CD4-positive, alpha-beta T cell treated with Interleukin-6 for 4 hours (primary cell): Measurements from ENCODE around the gene BRINP1.
"Not testable (repeated sequence)": the region's sequence is repeated elsewhere in the genome, so short reads cannot be mapped to it uniquely, and the experiment has no call there.

Source experiments
- DNase-seq: peaks from one replicate; pipeline ENCODE4 v3.0.0-alpha.2; 2020; ENCODE audit warnings: mixed read lengths

The BRINP1 gene

DNA sequence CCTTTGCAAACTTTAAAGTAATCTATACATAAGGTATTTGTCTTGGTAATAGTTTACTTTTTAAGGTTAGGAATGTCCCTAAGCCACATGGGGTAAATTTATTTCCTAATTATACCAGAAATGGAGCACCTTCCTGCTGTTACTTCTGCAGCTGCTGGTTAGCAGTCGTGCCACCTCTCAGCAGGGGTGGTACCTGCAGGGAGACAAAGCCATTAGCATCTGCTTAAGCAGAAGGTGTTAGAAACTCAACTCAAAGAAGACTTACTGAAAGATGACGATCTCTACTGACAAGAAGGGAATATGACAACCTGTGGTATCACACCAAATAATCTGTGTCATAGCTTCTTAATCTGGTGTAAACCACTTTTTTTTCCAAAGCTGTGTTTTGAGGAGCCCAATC lies 173.7 kb downstream of the BRINP1 start:
- no peak for DNase-seq

DNA sequence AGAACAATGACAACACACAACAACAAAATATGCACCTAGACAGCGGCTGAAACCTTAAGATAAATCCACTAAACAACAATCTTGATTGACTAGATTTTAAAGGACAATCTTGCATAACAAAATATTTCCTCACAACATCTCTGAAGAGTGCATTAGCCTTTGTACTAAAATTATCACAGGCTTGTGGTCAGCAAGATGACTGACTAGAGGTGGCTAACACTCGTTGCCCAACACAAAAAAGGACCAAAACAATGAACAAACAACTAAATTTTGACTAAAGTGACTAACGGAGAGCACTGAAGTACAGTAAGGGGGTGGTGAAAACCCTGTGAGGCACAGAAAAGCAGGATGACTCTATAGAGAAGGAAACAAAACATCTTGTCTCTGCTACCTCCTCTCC lies 183.9 kb downstream of the BRINP1 start:
- DNase-seq, result no peak

DNA sequence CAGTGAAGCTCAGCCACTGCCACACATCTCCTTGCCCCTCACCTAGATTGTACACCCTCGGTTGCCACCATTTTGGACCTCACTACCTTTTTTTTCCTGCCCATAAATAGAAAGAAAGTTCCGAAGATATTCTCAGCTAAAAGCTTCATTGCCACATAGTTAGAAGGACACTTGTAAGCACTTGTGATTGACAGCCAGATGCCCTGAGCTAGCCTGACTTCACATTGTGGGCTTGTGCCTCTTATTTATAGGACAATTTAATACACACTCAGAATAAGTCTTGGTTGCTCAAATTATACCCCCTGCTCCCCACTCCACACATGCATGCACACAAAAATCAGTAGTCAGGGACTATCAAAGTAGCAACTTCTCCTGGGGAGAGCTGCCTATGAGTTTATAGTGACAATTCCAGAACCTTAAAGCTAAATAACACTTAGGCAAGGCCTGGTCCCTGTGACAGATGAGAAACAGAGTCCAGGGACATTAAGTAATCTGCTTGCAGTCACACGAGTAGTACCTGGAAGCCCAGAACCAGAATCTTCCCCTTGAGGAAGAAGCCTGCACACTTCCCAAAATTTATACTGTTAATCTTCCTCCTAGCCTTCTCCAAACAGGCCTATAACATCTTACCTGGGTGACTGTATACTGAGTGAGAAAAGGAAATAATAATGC lies 184.8 kb downstream of the BRINP1 start:
- DNase-seq, result no peak

DNA sequence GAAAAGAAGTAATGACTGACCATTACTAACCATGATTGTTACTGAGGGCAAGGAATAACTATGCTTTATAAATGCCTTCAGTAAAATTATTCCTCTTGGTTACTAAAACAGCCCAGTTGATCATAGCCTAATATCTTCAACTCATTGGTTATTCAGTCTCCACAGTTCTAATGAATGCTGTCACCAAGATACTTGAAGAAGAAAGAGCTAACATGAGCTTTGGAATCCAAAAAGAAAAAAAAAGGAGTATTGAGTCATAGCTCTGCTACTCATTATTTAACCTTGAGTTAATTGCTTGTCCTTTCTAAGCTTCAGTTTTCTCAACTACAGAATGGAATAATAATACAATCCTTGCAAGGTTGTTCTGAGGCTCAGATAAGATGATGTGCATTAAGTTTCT lies 187.7 kb downstream of the BRINP1 start:
- no peak for DNase-seq

DNA sequence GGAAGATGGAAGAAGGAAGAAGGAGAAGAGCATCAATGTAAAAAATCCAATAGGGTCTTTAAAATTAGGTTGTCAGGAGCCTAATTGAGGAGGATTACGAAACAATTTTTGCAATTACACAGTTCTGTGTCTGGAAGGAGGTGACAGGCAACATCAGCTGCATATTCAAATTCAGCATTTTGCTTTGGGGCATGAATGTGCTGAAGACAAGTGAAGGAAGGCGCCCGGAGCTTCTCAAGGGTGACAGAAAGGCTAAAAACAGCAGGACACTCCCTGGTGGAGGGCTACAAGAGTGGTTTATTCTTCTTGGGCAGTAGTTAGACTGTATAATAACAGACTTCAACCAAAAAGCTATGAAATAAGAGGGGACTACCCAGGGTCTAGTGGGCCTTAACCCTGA lies 188.3 kb downstream of the BRINP1 start:
- DNase-seq, result no peak

DNA sequence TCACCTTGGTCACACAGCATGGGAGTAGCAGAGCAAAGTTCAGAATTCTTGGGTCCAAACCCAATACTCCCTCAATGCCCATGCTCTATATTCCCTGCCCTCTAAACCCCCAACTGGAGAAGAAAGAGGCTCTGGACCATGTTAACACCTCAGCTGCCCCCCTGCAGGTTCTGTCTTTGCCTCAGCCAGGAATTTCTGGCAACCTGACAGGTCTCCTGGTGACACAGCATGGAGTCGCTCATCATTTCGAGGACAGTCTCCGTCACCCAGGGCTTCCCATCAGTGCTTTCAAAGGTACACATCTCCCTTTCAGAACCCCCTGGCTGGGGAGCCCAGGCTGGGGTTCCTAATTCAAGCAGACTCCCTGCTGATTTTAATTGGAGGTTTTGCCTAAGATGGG lies 189.5 kb downstream of the BRINP1 start:
- no peak for DNase-seq

DNA sequence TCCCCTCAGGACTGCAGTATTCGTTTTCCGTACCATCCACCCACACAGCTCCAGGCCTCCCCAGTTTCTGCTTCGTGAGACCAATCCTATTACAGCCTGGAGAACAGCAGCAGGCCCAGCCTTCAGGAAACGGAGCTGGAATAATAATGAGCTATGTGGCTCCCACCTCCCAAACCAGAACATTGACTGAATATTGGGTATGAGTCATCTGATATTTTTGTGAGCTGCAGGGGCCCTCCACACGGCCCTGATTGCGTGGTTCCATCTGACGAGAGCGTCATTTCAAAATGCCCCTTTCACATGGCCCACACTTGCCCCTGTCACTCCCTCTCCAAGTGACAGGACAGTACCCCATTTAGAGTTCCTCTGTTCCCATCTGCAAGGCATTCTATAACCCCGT lies 192.0 kb downstream of the BRINP1 start:
- no peak for DNase-seq

DNA sequence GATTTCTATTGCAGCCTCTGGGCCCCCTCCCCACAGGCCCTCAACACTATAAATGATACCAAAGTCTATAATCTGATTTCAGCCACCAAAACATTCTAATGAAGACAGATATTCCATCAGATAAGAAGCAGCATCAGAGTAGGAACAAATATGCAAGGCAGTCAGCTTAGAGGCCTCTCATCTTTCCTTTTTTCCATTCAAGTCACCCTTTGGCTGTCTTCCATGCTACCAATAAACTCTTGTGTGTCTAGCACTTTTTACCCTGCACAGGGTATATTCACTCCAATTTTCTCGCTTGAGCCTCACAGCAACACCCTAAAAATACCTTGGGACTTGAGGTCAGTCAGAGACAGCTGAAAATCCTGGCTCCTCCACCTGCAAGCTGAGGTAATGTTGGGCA lies 193.7 kb downstream of the BRINP1 start:
- DNase-seq, result no peak

DNA sequence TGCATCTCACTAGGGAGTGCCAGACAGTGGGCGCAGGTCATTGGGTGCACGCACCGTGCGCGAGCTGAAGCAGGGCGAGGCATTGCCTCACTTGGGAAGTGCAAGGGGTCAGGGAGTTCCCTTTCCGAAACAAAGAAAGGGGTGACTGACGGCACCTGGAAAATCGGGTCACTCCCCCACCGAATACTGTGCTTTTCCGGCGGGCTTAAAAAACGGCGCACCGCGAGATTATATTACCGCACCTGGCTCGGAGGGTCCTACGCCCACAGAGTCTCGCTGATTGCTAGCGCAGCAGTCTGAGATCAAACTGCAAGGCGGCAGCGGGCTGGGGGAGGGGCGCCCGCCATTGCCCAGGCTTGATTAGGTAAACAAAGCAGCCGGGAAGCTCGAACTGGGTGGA lies 200.0 kb downstream of the BRINP1 start:
- DNase-seq, result not testable (repeated sequence)

DNA sequence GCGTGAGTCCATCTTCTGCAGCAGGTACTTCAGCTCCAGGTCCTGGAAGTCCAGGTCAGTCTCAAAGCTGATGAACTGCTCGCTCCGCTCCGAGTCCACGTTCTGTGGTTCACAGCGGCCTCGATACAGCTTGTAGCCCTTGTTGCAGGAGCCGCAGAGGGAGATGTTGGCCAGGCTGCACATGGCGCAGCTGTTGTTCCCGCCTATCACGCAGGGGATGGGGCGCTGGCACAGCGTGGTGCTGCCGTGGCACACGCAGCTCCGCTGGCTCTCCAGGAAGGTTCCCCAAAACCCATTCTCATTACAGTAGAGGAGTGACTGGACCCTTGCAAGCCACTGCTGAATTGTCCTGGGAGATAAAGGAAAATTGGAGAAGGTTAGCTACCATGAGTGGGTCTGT lies 201.4 kb downstream of the BRINP1 start:
- DNase-seq, result no peak

DNA sequence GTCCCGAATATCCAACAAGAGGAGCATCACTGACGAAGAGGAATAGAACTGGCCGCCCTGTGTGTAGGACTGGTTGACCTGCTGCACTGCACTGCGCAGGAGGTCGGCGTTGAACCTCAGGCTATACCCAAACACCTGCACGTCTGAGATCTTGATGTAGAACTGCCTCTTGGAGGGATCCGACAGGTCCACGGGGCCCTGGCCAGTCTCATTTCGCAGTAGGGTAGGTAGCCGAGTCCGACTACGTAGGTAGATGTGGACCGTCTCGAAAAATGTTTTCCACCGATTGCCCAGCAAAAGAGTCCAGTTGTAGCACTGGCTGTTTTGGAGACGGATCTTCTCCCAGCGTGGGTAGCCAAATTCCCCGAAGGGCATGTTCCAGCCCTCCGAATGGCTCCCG lies 202.0 kb downstream of the BRINP1 start:
- no peak for DNase-seq

DNA sequence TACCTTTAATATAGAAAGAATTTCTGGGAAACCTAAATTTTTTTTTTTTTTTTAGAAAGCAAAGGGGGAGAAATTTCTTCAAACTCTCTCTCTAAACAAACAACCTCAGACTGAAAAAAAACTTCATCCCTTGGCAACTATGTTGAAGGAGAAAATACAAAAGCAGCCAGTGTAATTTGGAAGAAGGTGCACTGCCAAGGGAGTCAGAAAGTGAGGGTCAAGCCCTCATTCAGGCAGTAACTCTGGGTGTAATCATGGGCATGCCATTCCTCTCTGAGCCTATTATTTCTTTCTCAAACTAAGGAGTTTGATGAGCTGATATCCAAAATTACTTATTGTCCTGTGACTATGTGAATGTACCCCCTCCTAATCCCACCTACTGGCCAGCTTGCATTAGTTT lies 203.1 kb downstream of the BRINP1 start:
- no peak for DNase-seq

DNA sequence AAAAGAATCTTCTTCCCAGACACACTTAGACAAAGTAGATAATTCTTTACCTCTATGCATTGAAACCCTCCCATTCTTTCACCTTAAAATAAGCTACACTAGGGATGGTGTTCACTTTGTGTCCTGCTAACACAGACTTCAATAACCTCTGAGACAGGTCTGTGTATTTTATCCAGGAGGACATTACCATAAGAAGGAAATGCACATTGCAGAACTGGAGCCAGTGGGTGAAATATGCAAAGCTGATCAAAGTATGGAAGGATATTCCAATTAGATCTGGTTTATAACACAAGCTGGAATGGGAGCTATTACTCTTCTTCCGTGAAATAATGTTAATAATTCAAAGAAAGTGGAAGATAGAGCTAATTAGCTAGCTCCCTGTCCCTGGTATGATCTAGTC lies 204.1 kb downstream of the BRINP1 start:
- DNase-seq, result no peak

DNA sequence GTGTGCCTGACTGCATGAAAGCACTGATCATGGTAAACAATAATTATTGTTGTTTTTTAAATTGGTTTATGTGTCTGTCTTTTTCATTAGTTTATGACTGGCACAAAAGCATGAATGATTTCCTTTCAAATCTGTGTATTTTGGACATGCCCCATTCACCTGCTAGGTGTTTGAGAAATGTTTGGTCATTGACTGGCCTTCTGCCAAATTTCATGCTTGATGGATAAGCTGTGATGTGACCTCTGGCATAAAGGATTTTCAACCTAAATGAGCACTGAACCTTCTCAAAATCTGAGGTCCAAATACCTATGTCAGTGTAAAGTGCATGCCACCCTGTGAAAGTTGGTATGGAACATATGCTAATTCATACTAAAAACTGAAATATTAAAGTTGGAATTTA lies 204.5 kb downstream of the BRINP1 start:
- DNase-seq, result no peak

DNA sequence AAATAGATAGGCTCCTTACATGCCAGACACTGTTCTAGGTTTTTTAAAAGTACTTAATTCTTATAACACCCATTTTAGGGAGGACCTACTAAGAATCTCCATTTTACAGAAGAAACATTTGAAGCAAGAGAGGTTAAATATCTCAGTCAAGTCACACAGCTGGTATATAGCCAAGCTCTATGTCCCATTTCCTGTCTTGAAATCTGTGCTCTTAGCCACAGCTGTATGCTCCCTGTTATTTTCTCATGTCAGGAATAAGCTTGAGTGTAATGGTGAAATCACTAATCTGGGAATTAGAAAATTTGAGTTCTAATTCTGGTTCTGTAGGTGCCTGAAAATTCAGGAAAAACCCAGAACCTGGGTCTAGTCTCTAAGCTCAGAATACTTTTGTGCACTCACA lies 208.7 kb downstream of the BRINP1 start:
- DNase-seq, result no peak

DNA sequence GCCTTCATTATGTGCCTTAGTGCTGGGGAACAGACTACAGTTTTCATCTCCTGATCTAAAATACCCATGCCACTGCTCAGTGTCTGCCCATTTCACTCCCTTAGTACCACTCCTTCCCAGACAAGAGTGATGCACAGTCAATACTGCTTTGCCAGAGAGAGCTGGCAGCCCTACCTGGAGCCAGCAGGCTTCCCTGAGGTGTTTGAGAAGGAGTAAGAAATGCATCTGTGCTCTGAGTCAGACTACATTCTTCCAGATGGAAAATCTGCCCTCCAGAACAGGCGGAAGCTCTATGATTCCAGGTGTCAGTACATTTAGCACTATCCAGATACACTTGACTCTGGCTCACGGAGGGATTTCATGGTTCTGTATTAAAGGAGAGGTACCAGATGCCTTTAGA lies 209.8 kb downstream of the BRINP1 start:
- no peak for DNase-seq

DNA sequence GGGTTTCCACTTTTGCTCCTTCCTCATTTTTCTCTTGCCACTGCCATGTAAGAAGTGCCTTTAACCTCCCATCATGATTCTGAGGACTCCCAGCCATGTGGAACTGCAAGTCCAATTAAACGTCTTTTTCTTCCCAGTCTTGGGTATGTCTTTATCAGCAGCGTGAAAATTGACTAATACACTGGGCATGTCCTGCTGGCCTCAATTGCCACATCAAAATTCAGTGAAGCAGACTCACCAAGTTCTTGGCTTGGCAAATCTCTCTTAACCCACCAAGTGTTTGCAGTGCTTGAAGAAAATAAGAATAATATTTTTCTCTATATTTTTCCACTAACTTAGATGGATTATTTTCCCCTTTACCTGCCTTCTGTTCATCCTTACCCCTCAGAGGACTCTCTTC lies 212.0 kb downstream of the BRINP1 start:
- DNase-seq, result no peak

DNA sequence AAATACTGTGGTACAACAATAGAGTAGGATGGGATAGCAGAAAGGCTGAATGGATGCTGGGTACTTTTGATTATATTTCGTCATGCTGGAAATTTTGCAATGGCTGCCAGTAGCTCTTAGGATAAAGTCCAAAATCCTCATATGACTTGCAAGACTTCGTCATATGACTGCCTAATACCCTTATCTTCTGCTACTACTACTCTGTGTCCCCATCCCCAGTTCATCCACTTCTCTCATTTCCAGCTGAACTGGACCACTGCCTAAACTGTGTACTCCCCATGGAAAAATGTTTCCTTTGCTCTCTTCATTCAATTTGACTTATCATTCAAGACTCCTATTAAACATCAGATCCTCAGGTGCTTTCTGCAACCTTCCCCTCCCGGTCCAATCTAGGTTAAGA lies 212.9 kb downstream of the BRINP1 start:
- DNase-seq, result no peak

DNA sequence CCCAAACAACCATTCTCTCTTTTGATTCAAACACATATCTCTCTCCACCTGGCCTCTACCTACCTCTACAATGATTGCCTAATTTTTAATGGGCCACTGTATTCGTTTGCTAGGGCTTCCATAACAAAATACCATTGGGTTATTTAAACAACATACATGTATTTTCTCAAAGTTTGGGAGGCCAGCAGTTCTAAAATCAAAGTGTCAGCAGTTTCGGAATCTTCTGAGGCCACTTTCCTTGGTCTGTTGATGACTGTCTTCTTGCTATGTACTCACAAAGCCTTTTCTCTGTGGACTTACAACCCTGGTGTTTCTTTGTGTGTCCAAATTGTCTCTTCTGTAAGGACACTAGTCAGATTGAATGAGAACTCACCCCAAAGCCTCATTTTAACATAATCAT lies 214.7 kb downstream of the BRINP1 start:
- no peak for DNase-seq

DNA sequence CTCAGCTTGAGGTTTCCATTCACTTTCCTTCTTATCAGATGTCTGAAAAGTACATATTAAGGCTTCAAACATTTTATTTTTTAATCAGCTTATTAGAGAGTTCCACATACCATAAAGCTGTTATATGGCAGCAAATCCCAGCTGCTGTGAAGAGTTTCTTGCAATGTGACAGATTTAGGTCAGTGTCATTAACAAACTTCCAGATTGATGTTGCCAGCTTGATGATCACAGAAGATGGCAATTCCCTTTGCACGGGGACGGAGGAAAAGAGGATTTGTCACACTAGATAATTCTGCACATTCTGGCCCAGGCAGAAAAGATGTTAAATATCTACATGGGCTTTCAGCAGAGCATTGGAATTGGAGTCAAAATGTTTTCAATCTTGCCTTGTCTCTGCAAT lies 215.8 kb downstream of the BRINP1 start:
- DNase-seq, result no peak

DNA sequence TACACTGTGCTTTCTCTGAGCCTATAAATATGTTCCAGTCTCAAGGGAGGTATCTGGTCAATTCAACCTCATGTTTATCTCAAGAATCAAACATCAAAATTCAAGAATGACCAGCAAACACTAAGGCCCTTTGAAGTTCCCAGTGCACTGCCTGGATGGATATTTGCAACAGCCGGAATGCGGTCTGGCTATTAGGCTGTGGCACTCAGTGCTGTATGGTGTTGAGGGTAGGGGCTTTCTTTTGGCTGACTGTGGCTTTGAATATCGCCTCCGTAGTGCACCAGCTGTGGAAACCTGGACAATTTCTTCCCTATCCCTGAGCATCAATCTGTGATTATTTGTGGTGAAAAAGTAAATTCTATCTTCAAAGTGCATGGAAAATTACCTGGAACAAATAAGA lies 220.4 kb downstream of the BRINP1 start:
- DNase-seq, result no peak

DNA sequence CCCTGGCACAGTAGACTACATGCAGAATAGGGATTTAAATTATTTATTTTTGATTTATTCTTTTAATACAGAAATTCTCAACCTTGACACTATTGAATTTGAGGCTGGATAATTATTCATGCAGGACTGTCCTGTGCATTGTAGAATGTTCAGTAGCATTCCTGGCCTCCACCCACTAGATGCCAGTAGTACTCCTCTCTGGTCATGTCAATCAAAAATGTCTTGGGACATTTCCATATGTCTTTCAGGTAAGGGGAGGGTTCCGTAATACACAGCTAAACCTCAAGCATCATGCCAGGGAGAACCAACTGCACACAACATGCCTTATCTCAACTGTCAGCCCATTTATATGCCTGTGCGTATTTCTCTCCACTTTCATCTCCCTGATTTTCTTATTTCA lies 231.8 kb downstream of the BRINP1 start:
- no peak for DNase-seq

DNA sequence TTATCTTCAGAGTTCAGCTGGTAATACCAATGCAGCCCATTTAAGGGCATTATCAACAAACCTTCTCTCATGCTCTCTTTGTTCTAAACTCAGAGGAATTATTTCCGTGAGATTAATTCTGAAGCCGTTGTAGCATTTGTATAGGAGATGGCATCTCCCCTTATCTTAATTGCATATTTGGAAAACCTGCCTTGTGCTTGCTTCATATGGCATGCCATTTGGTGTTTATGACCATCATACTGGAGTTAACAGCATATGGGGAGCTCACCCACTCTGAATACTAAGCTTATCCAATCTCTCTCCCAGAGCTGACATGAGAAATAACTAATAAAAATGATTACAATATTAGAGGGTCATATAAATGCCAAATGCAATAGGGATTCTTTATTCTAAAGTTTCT lies 243.2 kb downstream of the BRINP1 start:
- DNase-seq, result no peak

DNA sequence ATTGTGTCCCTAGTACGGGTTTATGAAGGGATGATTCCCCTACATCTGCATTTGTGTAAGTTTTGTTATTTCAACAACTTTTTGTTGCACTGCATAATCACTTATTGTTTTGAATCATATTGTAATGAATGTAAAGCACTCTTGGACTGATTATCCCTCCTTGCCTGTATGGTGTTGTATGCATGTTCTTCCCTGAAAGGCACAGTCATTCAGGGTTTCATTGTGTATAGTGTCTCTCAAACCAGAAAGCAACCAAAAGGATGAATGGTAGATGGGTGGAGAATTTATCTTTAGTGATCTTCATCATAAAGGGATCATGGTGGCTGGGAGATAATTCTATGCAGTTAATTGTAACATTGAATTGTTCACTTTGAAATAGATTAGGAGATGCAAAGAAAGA lies 247.3 kb downstream of the BRINP1 start:
- no peak for DNase-seq

DNA sequence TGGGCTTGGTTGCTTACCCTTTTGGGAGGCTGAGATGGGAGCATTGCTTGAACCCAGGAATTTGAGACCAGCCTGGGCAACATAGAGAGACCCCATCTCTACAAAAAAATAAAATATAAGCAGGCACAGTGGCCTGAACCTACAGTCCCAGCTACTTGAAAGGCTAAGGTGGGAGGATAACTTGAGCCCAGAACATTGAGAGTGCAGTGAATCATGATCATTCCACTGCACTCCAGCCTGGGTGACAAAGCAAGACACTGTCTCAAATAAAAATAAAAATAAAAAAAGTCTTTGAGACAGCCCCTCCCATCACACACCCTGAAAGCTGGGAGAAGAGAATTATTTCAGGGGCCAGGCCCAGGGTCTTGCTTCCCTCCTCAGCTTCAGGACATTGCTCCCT lies 251.8 kb downstream of the BRINP1 start:
- DNase-seq, result no peak
